GM10266 (cell line): Measurements from ENCODE around the gene BRSK2.
A peak's percentile ranks its signal among the peaks of the same experiment; 100 is the strongest.

ENCODE experiments used
- DNase-seq: peaks from one replicate; pipeline ENCODE4 v3.0.0; 2012; ENCODE audit errors: extremely low spot score
- CTCF ChIP-seq: IDR thresholded peaks from 2 replicates; pipeline ENCODE4 v1.5.1; 2012; ENCODE audit warnings: mild to moderate bottlenecking, low read depth; ENCODE audit not compliant: control insufficient read depth, insufficient read depth; ENCODE audit errors: missing control alignments

The BRSK2 gene

GRCh38 chr11:1442163-1442562 is 52.4 kb downstream of the BRSK2 start:
- no peak for TF ChIP-seq CTCF
- peak; percentile 46 for DNase-seq

GRCh38 chr11:1442807-1443366 is 53.2 kb downstream of the BRSK2 start:
- no peak for TF ChIP-seq CTCF
- DNase-seq = peak; percentile 47

GRCh38 chr11:1443737-1444136 is 54.0 kb downstream of the BRSK2 start:
- no peak for TF ChIP-seq CTCF
- peak; percentile 49 for DNase-seq

- TF ChIP-seq CTCF = no peak
- no peak for DNase-seq
Measured at GRCh38 chr11:1444321-1444720, 54.6 kb downstream of the BRSK2 start.

GRCh38 chr11:1444823-1445422 is 55.2 kb downstream of the BRSK2 start:
- no peak for TF ChIP-seq CTCF
- peak; percentile 53 for DNase-seq

GRCh38 chr11:1445741-1446445 is 56.2 kb downstream of the BRSK2 start:
- no peak for TF ChIP-seq CTCF
- DNase-seq = no peak

- no peak for TF ChIP-seq CTCF
- peak; percentile 45 for DNase-seq
Measured at GRCh38 chr11:1446623-1447022, 56.9 kb downstream of the BRSK2 start.
